ENCODE data around the gene NKG7. TPM values are rescaled to one million over a fixed set of nuclear protein-coding genes. Genes with fewer than 3 reads are reported as not detected.
A peak's percentile ranks its signal among the peaks of the same experiment; 100 is the strongest.

Gene NKG7
- total RNA-seq, 2 experiments from 2014 or later = 140 to 149 TPM

GRCh38 chr19:51339687-51340656 is 32.5 kb downstream of the NKG7 start:
- peak overlapping the region; percentile 85 for H3K4me3 Mint-ChIP-seq
- peak overlapping the region; percentile 69 for H3K27ac Mint-ChIP-seq
- ChIA-PET POLR2A (interaction anchor here (0.6 to 1.8 kb wide), 7 partner anchors 11 to 55 kb away, joined by 3 to 9 read pairs (median 3); no protein-coding TSS in a partner anchor), CTCF (interaction anchor here (0.6 to 2.8 kb wide), 19 partner anchors 8 to 321 kb away, joined by 3 to 30 read pairs (median 4); partner anchors contain the start of gene ETFB)
- peak; percentile 99 for DNase-seq
- no peaks in the 10 kb centered on the region for H3K27me3 Mint-ChIP-seq
- peaks cover 15% of the 10 kb centered on the region for H3K4me1 Mint-ChIP-seq (ENCODE audit: low read depth)
- H3K36me3 Mint-ChIP-seq = peaks cover 3% of the 10 kb centered on the region
- H3K9me3 Mint-ChIP-seq = no peaks in the 10 kb centered on the region
- intact Hi-C loops (cut with micrococcal nuclease) = loop anchor here (1.0 kb wide), 4 partner anchors 27 to 101 kb away; no protein-coding TSS in a partner anchor

DNA sequence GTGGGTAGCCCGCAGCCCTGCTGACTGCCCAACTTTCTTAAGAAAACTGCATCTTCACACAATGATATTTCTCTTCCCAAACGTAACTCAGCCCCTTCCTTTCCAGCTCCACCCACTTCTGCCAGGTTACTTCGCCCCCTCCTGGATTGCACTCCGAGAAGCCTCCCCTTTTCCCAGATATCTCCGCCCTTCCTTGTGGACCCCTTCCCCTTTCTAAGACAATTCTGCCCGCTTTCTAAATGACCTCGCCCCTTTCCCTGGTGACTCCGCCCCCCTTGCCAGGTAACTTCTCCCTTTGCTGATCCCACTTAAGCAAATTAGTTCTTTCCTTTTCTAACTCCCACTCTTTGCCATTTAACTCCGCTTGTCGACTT is 33.2 kb downstream of the NKG7 start:
- Mint-ChIP-seq H3K27ac (peak overlapping the region; percentile 69), H3K36me3 (no peaks in the 10 kb centered on the region), H3K4me1 (ENCODE audit: low read depth) (peaks cover 15% of the 10 kb centered on the region), H3K27me3 (no peaks in the 10 kb centered on the region), H3K4me3 (peak overlapping the region; percentile 85), H3K9me3 (no peaks in the 10 kb centered on the region)
- DNase-seq = no peak
- intact Hi-C loops (cut with micrococcal nuclease) = loop anchor here (1.0 kb wide), 4 partner anchors 28 to 102 kb away; no protein-coding TSS in a partner anchor
- ChIA-PET POLR2A (interaction anchor here (0.6 to 1.4 kb wide), 4 partner anchors 11 to 56 kb away, joined by 3 to 5 read pairs (median 3); no protein-coding TSS in a partner anchor), CTCF (interaction anchor here (0.6 to 2.8 kb wide), 16 partner anchors 9 to 322 kb away, joined by 3 to 30 read pairs (median 4); partner anchors contain the start of gene ETFB)

DNA sequence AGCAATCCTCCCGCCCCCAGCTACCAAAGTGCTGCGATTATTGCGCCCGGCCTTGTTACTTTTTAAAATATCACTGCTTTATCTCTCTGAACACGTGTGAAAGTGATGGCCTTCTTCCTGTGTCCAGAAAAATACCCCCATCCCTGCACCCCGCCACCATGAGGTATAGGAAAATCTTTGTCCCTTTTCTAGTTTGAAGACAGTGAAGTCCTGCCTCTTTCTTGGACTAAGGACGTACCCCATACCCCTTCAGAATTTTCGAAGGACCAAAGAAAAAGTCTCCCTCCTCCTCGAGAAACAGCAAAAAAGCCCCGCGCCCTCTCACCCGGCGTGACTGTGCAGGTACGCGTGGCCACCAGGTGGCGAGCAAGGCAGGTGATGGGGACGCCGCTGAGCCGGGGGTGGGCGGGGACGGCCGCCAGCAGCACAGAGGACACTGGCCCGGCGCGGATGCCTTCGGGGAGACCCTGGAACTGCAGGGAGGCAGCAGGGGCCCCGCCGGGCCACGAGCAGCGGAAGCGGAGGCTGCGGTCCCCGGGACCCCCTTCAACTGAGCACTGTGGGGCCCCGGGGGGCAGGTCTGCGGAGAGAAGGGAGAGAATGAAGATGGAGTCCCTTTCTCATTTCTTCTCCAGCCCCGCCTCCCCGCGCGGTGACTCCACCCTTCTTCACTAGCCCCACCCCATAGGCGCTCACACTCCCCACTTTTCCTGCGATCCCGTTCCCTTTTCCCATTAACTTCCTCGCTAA is 33.7 kb downstream of the NKG7 start:
- no peaks in the 10 kb centered on the region for H3K27me3 Mint-ChIP-seq
- peaks cover 15% of the 10 kb centered on the region for H3K4me1 Mint-ChIP-seq (ENCODE audit: low read depth)
- CTCF ChIA-PET = interaction anchor here (0.6 to 2.8 kb wide), 27 partner anchors 9 to 323 kb away, joined by 3 to 30 read pairs (median 4); partner anchors contain the start of gene ETFB
- intact Hi-C loops (cut with micrococcal nuclease) = loop anchor here (1.0 kb wide), 5 partner anchors 29 to 319 kb away; no protein-coding TSS in a partner anchor
- H3K9me3 Mint-ChIP-seq = no peaks in the 10 kb centered on the region
- POLR2A ChIA-PET = interaction anchor here (1.0 kb wide), 1 partner anchor 55 kb away, joined by 5 read pairs; no protein-coding TSS in a partner anchor
- DNase-seq = peak; percentile 92
- H3K36me3 Mint-ChIP-seq = no peaks in the 10 kb centered on the region
- no peak overlapping the region for H3K27ac Mint-ChIP-seq
- H3K4me3 Mint-ChIP-seq = peak overlapping the region; percentile 85

DNA sequence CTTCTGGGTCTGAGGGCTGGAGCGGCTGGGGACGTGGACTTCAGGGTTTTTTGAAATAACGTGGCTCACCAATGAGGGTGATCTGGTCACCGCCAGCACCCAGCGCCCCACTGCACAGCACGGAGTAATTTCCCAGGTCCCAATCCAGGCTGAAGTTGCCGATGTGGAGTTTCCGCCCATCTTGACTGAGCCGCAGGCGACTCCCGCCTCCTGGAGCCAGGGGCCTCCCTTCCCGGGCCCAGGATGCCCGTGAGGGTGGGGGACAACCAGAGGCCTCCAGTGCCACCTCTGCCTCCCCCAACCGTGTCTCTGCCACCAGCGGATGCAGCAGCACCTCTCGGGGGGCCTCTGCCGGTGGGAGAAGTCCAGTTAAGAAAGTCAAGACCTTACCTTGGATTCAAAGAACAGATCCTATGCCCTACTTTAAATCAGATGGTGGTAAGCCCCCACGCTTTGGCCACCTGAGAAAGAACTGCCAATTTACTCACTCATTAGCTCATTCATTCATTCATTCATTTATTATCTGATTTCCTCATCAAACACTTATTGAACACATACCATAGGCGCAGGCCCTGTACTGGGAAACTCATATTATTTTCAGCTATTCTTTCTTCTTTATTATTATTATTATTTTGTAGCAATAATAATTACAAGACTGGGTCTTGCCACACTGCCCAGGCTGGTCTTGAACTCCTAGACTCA is 34.4 kb downstream of the NKG7 start:
- Mint-ChIP-seq H3K36me3 (no peaks in the 10 kb centered on the region), H3K9me3 (no peaks in the 10 kb centered on the region), H3K4me3 (peak overlapping the region; percentile 85), H3K4me1 (ENCODE audit: low read depth) (peaks cover 15% of the 10 kb centered on the region), H3K27me3 (no peaks in the 10 kb centered on the region), H3K27ac (no peak overlapping the region)
- CTCF ChIA-PET = interaction anchor here (0.6 to 2.8 kb wide), 17 partner anchors 11 to 323 kb away, joined by 3 to 30 read pairs (median 4); no protein-coding TSS in a partner anchor
- no peak for DNase-seq
- intact Hi-C loops (cut with micrococcal nuclease) = loop anchor here (1.0 kb wide), 1 partner anchor 319 kb away; no protein-coding TSS in a partner anchor
- POLR2A ChIA-PET = no interaction called here

DNA sequence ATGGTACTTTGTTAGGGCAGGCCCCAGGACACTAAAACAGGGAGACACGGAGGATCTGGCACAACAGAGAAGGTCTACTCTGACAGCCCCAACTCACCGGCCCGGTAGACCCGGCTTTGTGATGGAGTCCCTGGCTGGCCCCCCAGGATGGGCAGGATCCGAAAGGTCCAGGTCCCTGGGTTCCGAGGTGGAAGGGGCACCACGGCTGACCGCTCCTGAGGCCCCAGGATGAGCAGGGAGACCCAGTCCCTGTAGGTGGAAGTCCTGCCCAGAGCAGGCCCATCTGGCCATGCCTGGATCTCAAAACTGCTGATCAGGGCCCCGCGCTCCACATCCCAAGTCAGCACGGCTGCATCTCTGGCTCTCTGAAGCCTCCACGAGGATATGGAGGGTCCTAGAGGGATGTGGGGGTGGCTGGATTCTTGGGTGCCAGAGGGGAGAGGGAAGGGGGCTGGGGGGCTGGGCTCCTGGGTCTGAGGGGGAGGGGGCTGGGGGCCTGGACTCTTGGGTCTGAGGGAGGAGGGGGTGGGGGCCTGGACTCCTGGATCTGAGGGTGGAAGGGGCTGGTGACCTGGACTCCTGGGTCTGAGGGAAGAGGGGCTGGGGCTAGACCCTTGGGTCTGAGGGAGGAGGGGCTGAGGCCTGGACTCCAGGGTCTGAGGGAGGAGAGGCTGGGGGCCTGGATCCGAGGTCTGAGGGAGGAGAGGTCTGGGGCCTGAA is 35.2 kb downstream of the NKG7 start:
- Mint-ChIP-seq H3K27ac (no peak overlapping the region), H3K9me3 (no peaks in the 10 kb centered on the region), H3K4me3 (no peak overlapping the region), H3K36me3 (no peaks in the 10 kb centered on the region), H3K27me3 (no peaks in the 10 kb centered on the region), H3K4me1 (ENCODE audit: low read depth) (peaks cover 15% of the 10 kb centered on the region)
- DNase-seq = no peak
- ChIA-PET POLR2A (interaction anchor here (0.8 kb wide), 1 partner anchor 59 kb away, joined by 3 read pairs; no protein-coding TSS in a partner anchor), CTCF (interaction anchor here (0.7 to 2.8 kb wide), 14 partner anchors 12 to 324 kb away, joined by 3 to 30 read pairs (median 4); no protein-coding TSS in a partner anchor)
- intact Hi-C loops (cut with micrococcal nuclease) = no loop called here

DNA sequence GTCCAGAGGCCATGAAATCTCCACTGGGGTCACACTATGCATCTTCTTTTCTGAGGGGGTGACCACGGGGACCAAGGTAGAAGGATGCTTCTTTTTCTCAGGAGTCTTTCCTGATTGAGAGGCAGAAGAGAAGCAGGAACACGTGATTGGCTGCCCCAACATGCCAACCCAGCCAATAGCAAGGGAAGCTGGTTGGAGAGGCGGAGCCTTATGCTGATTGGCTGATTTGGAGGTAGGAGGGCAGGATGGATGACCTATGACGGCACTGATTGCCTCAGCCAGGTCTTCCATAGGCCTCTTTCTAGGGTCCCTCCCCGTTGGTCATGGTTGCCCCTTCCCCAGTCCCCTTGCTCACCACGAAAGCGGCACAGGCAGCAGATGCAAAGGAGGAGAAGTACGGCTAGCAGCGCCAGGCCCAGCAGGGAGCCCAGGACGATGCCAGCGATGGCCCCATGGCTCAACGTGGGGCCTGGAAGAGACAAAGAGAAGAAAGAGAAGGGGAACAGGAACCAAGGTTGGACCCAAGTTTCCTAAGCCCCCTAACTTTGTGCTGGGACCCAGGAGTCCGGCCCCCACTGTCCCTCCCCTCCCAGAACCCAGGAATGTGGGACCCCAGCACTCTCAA is 38.5 kb downstream of the NKG7 start:
- ChIA-PET POLR2A (no interaction called here), CTCF (no interaction called here)
- Mint-ChIP-seq H3K9me3 (no peaks in the 10 kb centered on the region), H3K4me3 (no peak overlapping the region), H3K4me1 (ENCODE audit: low read depth) (peaks cover 5% of the 10 kb centered on the region), H3K27ac (no peak overlapping the region), H3K27me3 (peaks cover 15% of the 10 kb centered on the region), H3K36me3 (peaks cover 2% of the 10 kb centered on the region)
- intact Hi-C loops (cut with micrococcal nuclease) = no loop called here
- DNase-seq = no peak

GRCh38 chr19:51331716-51332115 is 40.7 kb downstream of the NKG7 start:
- CTCF ChIA-PET = no interaction called here
- intact Hi-C loops (cut with micrococcal nuclease) = no loop called here
- peaks cover 25% of the 10 kb centered on the region for H3K27me3 Mint-ChIP-seq
- no peak overlapping the region for H3K4me3 Mint-ChIP-seq
- no peak overlapping the region for H3K27ac Mint-ChIP-seq
- no peaks in the 10 kb centered on the region for H3K9me3 Mint-ChIP-seq
- POLR2A ChIA-PET = no interaction called here
- DNase-seq = no peak
- peaks cover 2% of the 10 kb centered on the region for H3K36me3 Mint-ChIP-seq
- peaks cover 5% of the 10 kb centered on the region for H3K4me1 Mint-ChIP-seq (ENCODE audit: low read depth)

- Mint-ChIP-seq H3K4me3 (no peak overlapping the region), H3K9me3 (no peaks in the 10 kb centered on the region), H3K27ac (no peak overlapping the region), H3K36me3 (peaks cover 2% of the 10 kb centered on the region), H3K27me3 (peaks cover 29% of the 10 kb centered on the region), H3K4me1 (ENCODE audit: low read depth) (peaks cover 5% of the 10 kb centered on the region)
- CTCF ChIA-PET = no interaction called here
- DNase-seq = no peak
- intact Hi-C loops (cut with micrococcal nuclease) = no loop called here
- POLR2A ChIA-PET = no interaction called here
Observed at GRCh38 chr19:51331193-51331592, 41.3 kb downstream of the NKG7 start.

- H3K36me3 Mint-ChIP-seq = peaks cover 2% of the 10 kb centered on the region
- POLR2A ChIA-PET = no interaction called here
Observed at GRCh38 chr19:51330366-51330765, 42.1 kb downstream of the NKG7 start.

GRCh38 chr19:51329411-51329810 is 43.0 kb downstream of the NKG7 start:
- DNase-seq = no peak
- ChIA-PET POLR2A (no interaction called here), CTCF (no interaction called here)
- Mint-ChIP-seq H3K36me3 (peaks cover 2% of the 10 kb centered on the region), H3K4me1 (ENCODE audit: low read depth) (peaks cover 7% of the 10 kb centered on the region), H3K27me3 (peaks cover 42% of the 10 kb centered on the region), H3K9me3 (no peaks in the 10 kb centered on the region), H3K27ac (no peak overlapping the region), H3K4me3 (no peak overlapping the region)
- intact Hi-C loops (cut with micrococcal nuclease) = no loop called here

More at GRCh38 chr19:51330366-51330765, 42.1 kb downstream of the NKG7 start:
- intact Hi-C loops (cut with micrococcal nuclease) = no loop called here
- CTCF ChIA-PET = no interaction called here
- Mint-ChIP-seq H3K27ac (no peak overlapping the region), H3K4me1 (ENCODE audit: low read depth) (peaks cover 7% of the 10 kb centered on the region), H3K27me3 (peaks cover 38% of the 10 kb centered on the region), H3K9me3 (no peaks in the 10 kb centered on the region), H3K4me3 (no peak overlapping the region)
- no peak for DNase-seq

Measured in activated CD4-positive, alpha-beta memory T cell treated with anti-CD3 and anti-CD28 coated beads for 36 hours (primary cell).